Upper lobe of left lung (tissue), 6 donors: ENCODE measurements around the gene SNCAIP. TPM values are rescaled to one million over a fixed set of nuclear protein-coding genes. Genes with fewer than 3 reads are reported as not detected.

Experiments used
- ATAC-seq, 2 donors: fragments of 200-7000 bp; cut with Tn5 transposase; one replicate each; pipeline ENCODE4 v1.9.1; 2022; ENCODE audit warnings: mild to moderate bottlenecking in 2 of 2, moderate library complexity in 2 of 2; ENCODE audit not compliant: low FRiP score in 2 of 2
- DNase-seq, 2 donors: peaks; one replicate each; pipeline ENCODE4 v3.0.0-alpha.2; 2019 to 2020
- H3K27ac ChIP-seq, 4 donors: fragments of 200-600 bp; sonication (generic); one replicate each; pipeline ENCODE4 v1.5.1; 2016 to 2019
- H3K27me3 ChIP-seq, 4 donors: fragments of 200-600 bp; sonication (generic); one replicate each; pipeline ENCODE4 v1.5.1; 2017 to 2019
- H3K36me3 ChIP-seq, 4 donors: fragments of 200-600 bp; sonication (generic); one replicate each; pipeline ENCODE4 v1.5.1; 2016 to 2019
- H3K4me1 ChIP-seq, 4 donors: fragments of 200-600 bp; sonication (generic); one replicate each; pipeline ENCODE4 v1.5.1; 2018 to 2019
- H3K4me3 ChIP-seq, 4 donors: fragments of 200-600 bp; sonication (generic); one replicate each; pipeline ENCODE4 v1.5.1; 2017 to 2019; ENCODE audit warnings: mild to moderate bottlenecking in 2 of 4, moderate library complexity in 1 of 4
- H3K9me3 ChIP-seq, 4 donors: fragments of 200-600 bp; sonication (generic); one replicate each; pipeline ENCODE4 v1.5.1; 2018 to 2019
- CTCF ChIP-seq, 6 experiments: fragments of 450-650 bp in 4 of 6; fragments of 200-600 bp in 2 of 6; sonication (generic) in 2 of 6; IDR thresholded peaks; one replicate each; pipeline ENCODE4 v1.5.1; 2016 to 2019; ENCODE audit warnings: antibody characterized with exemption in 6 of 6
- EP300 ChIP-seq, 4 donors: sonication (generic); formaldehyde crosslinking; IDR thresholded peaks; one replicate each; pipeline ENCODE4 v1.5.1; 2017; ENCODE audit warnings: antibody characterized with exemption in 4 of 4, control low read depth in 2 of 4
- POLR2A ChIP-seq, 4 donors: fragments of 450-650 bp; IDR thresholded peaks; one replicate each; pipeline ENCODE4 v1.5.1; 2016 to 2017; ENCODE audit warnings: antibody characterized with exemption in 4 of 4, mild to moderate bottlenecking in 2 of 4
- POLR2AphosphoS5 ChIP-seq, 2 donors: sonication (generic); formaldehyde crosslinking; IDR thresholded peaks; one replicate each; pipeline ENCODE4 v1.5.1; 2017; ENCODE audit warnings: antibody characterized with exemption in 2 of 2
- WGBS, 2 donors: methylation state at CpG; one replicate each; pipeline ENCODE4 v1.1.5; 2017 to 2018; 5-methylcytosine and 5-hydroxymethylcytosine counted together
- total RNA-seq, 6 donors: library from RNA; depleted of rRNA in 4 of 6; stranded (reverse); fragments of >200 nt in 4 of 6; gene quantifications; one replicate each; pipeline versions ENCODE4 v1.1.0 to v1.2.1, GENCODE V29; 2016 to 2021
- donor health status: DM: no; HTN: no; CAD: no; lungs with moderate emphysema.
- donor health status: DM: no; HTN: yes; CAD: no; lungs with severe emphysema.

Gene SNCAIP
- total RNA-seq, 6 donors from 2014 or later = 1.2 to 6.3 (median 2.3) TPM

- Histone ChIP-seq H3K27me3 (no peaks in the 10 kb centered on the region), H3K27ac (no peak overlapping the region), H3K4me3 (no peak overlapping the region), H3K36me3 (no peaks in the 10 kb centered on the region), H3K4me1 (no peaks in the 10 kb centered on the region), H3K9me3 (no peaks in the 10 kb centered on the region)
- no peak for ATAC-seq
- WGBS, 2 donors = 40 to 43% methylated on average over 2 of the region's 2 CpGs
- no peak for DNase-seq
- no peak for TF ChIP-seq EP300 (IDR thresholded peaks at IDR 0.05)
- TF ChIP-seq POLR2AphosphoS5 (IDR thresholded peaks at IDR 0.05) = no peak
- TF ChIP-seq CTCF (IDR thresholded peaks at IDR 0.05) = peak in 1 of 6 experiments; percentile 5
Observed at GRCh38 chr5:122295138-122295537, 16.9 kb upstream of the SNCAIP start.

- Histone ChIP-seq H3K9me3 (no peaks in the 10 kb centered on the region), H3K36me3 (no peaks in the 10 kb centered on the region), H3K27ac (no peak overlapping the region), H3K4me3 (no peak overlapping the region), H3K27me3 (no peaks in the 10 kb centered on the region), H3K4me1 (no peaks in the 10 kb centered on the region)
- ATAC-seq = no peak
- TF ChIP-seq CTCF (IDR thresholded peaks at IDR 0.05) = no peak
- no peak for TF ChIP-seq POLR2A (IDR thresholded peaks at IDR 0.05)
- TF ChIP-seq EP300 (IDR thresholded peaks at IDR 0.05) = no peak
- TF ChIP-seq POLR2AphosphoS5 (IDR thresholded peaks at IDR 0.05) = no peak
- 83 to 84% methylated on average over 2 of the region's 2 CpGs for WGBS, 2 donors
- DNase-seq = no peak
Observed at GRCh38 chr5:122296871-122297270, 15.2 kb upstream of the SNCAIP start.

- no peaks in the 10 kb centered on the region for H3K27me3 ChIP-seq
- H3K36me3 ChIP-seq = no peaks in the 10 kb centered on the region
- H3K27ac ChIP-seq = no peak overlapping the region
- no peak overlapping the region for H3K4me3 ChIP-seq
- H3K4me1 ChIP-seq = no peaks in the 10 kb centered on the region
- no peak for ATAC-seq
- TF ChIP-seq EP300 (IDR thresholded peaks at IDR 0.05) = no peak
- TF ChIP-seq POLR2A (IDR thresholded peaks at IDR 0.05) = no peak
- TF ChIP-seq POLR2AphosphoS5 (IDR thresholded peaks at IDR 0.05) = no peak
- TF ChIP-seq CTCF (IDR thresholded peaks at IDR 0.05) = no peak
- H3K9me3 ChIP-seq = no peaks in the 10 kb centered on the region
- WGBS, 2 donors = 86 to 91% methylated on average over 6 of the region's 6 CpGs
- DNase-seq = no peak
Observed at GRCh38 chr5:122297587-122298298, 14.3 kb upstream of the SNCAIP start.

GRCh38 chr5:122300374-122300773 lies 11.7 kb upstream of the SNCAIP start:
- 60 to 96% methylated on average over 1 of the region's 1 CpG for WGBS, 2 donors

More at GRCh38 chr5:122300374-122300773, 11.7 kb upstream of the SNCAIP start:
- no peak for DNase-seq
- no peak overlapping the region for H3K27ac ChIP-seq
- H3K9me3 ChIP-seq = no peaks in the 10 kb centered on the region
- H3K36me3 ChIP-seq = no peaks in the 10 kb centered on the region
- H3K4me3 ChIP-seq = no peak overlapping the region
- no peak for ATAC-seq
- TF ChIP-seq EP300 (IDR thresholded peaks at IDR 0.05) (no peak), POLR2AphosphoS5 (IDR thresholded peaks at IDR 0.05) (no peak), CTCF (IDR thresholded peaks at IDR 0.05) (no peak), POLR2A (IDR thresholded peaks at IDR 0.05) (no peak)
- H3K4me1 ChIP-seq = no peaks in the 10 kb centered on the region
- no peaks in the 10 kb centered on the region for H3K27me3 ChIP-seq
